Motor neuron (in vitro differentiated cells): ENCODE results near the gene TTN. TPM values are rescaled to one million over a fixed set of nuclear protein-coding genes. Genes with fewer than 3 reads are reported as not detected.

Experiments
- ATAC-seq, 8 experiments: fragments of 200-7000 bp; cut with Tn5 transposase; replicated peaks in 6 of 8; 2 replicates each; pipeline ENCODE4 v1.8.0; 2021; ENCODE audit warnings: mild to moderate bottlenecking in 8 of 8, moderate library complexity in 8 of 8
- H3K27ac ChIP-seq, 2 donors: fragments of 250-450 bp; sonication (Bioruptor Pico); 2 replicates each; pipeline ENCODE4 v1.9.0; 2021; ENCODE audit warnings: antibody characterized with exemption in 2 of 2, mild to moderate bottlenecking in 2 of 2, moderate library complexity in 1 of 2
- H3K4me1 ChIP-seq, 2 donors: fragments of 250-450 bp; sonication (Bioruptor Pico); replicated peaks in 1 of 2; 2 replicates each; pipeline ENCODE4 v1.6.1; 2021; ENCODE audit warnings: antibody characterized with exemption in 2 of 2, mild to moderate bottlenecking in 2 of 2, moderate library complexity in 1 of 2
- H3K4me3 ChIP-seq, 5 donors: fragments of 250-450 bp; sonication (Bioruptor Pico); 2 replicates each; pipeline ENCODE4 v1.9.0; 2021; ENCODE audit warnings: antibody characterized with exemption in 5 of 5, mild to moderate bottlenecking in 5 of 5, moderate library complexity in 4 of 5
- WGBS, 10 experiments: fragments of 450-650 bp; shearing (Covaris generic); methylation state at CpG; one replicate each; pipeline ENCODE4 v1.0.0; 2022; 5-methylcytosine and 5-hydroxymethylcytosine counted together
- in situ Hi-C, 9 experiments: fragments of 400-800 bp; cut with MboI; loops; one replicate each; pipeline ENCODE4 v1.15.0; 2021; ENCODE audit warnings: low sequenced_read_pairs in 9 of 9, low pct_unique_long_range_greater_than_20kb in 2 of 9; ENCODE audit not compliant: unreplicated experiment in 9 of 9
- total RNA-seq, 8 experiments: library from RNA; unstranded; fragments of 300-600 nt; gene quantifications; 2 replicates each; pipeline versions ENCODE4 v1.2.3 to v1.2.4, GENCODE V29; 2022

Gene TTN
- total RNA-seq, 8 experiments from 2014 or later, result 0.27 to 2.1 (median 0.90) TPM

DNA sequence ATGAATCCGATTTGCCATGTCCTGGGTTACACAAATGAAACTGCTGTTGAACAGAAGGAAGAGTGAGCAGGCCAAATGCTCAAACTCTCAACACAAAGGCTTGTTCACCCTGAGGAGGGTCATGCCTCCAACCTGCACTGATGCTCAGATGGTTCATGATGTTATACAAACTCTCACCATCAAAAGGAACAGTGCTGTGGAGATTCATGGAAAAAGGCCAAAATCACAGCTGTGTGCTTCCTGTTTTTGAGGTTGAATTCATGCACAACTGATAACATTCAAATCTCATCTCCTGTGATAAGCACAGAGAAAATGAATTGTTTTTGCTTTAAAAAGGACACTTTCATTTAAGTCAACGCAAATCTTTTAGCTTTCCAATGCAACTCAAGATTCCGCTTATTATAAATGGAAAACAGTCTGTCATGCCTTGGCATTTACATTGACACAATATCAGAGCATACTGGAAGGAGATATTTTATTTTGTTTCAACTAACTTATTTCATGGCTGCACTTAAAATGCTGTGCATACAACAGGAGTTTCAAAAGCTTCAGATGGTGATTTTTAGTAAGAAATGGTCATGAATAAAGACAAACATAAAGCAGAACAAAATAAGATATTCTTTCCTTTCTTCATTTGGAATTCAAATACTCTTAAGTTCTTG, 22.2 kb upstream of the TTN start:
- peaks cover 6 to 17% of the 10 kb centered on the region in 2 donors for H3K4me1 ChIP-seq
- H3K27ac ChIP-seq, result no peak overlapping the region
- ATAC-seq, result no peak
- in situ Hi-C loops, result no loop called here
- no peak overlapping the region for H3K4me3 ChIP-seq
- WGBS, 10 experiments, result 42 to 92% (median 80%) methylated on average over 1 to 3 of the region's 3 CpGs

DNA sequence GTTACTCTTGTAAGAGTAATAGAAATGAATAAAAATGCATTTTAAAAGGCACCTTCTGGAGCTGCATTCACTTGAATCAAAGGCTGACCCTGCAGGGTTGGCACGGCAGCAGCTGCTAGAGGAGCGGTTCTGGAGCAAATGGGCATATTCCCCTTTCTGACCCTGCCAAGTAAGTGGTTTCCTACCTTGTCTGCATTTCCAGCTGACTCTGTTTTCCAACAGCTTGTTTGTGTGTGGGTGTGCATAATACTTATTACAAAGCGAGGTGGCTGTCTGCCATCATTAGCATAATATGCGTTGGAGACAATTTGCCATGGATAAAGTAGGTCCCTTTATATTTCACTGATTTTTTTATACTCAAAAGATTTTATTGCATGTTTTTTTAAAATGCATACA, 21.3 kb upstream of the TTN start:
- ATAC-seq, result peak in 4 of 8 experiments; percentile 60 to 86 (median 84)
- H3K27ac ChIP-seq, result no peak overlapping the region
- 0 to 68% (median 51%) methylated on average over 1 to 4 of the region's 4 CpGs; no CpG with 5 or more reads in 2 of the 10 experiments for WGBS, 10 experiments
- in situ Hi-C loops, result no loop called here
- H3K4me3 ChIP-seq, result no peak overlapping the region
- H3K4me1 ChIP-seq, result peaks cover 6 to 17% of the 10 kb centered on the region in 2 donors

DNA sequence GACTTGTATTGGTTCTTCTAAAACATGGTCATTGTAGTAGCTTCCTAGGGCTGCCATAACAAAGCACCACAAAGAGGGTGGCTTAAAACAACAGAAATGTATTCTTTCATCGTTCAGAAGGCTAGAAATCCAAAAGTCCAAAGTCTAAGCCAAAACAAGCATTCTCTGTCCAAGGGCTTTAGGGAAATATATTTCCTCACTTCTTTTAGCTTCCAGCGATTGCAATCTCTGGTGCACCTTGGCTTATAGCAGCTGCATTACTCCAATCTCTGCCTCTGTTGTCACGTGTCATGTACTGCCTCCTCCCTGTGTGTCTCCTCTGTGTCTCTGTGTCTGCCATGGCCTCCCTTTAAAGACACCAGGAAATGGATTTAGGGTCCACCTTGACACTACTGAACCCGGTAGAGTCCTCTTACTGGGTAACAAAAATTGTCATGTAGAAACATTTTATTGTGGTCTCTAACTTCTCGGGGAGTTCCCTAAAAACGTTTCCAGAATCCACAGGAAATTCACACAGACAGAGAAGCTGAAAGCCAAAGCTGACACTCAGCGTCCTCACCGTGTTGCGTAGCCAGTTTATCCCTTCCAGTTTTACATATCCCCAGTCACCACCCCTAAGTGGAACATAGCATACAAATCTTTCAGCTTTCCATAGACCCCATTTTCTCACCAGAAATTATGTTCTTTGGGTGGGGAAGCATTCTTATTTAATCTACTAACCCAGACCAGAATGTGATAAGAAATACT, 20.7 kb upstream of the TTN start:
- 11 to 88% (median 74%) methylated on average over 3 to 9 of the region's 9 CpGs; no CpG with 5 or more reads in 1 of the 10 experiments for WGBS, 10 experiments
- peak in 4 of 8 experiments; percentile 19 to 84 (median 78) for ATAC-seq

GRCh38 chr2:178827111-178827510, 19.9 kb upstream of the TTN start:
- in situ Hi-C loops, result no loop called here
- Histone ChIP-seq H3K4me3 (no peak overlapping the region), H3K27ac (no peak overlapping the region), H3K4me1 (peaks cover 6 to 17% of the 10 kb centered on the region in 2 donors)
- no peak for ATAC-seq
- WGBS, 10 experiments, result 10 to 80% (median 42%) methylated on average over 1 of the region's 1 CpG; no CpG with 5 or more reads in 2 of the 10 experiments

More for the DNA sequence above, 20.7 kb upstream of the TTN start:
- in situ Hi-C loops, result no loop called here
- Histone ChIP-seq H3K27ac (no peak overlapping the region), H3K4me1 (peaks cover 6 to 17% of the 10 kb centered on the region in 2 donors), H3K4me3 (no peak overlapping the region)

DNA sequence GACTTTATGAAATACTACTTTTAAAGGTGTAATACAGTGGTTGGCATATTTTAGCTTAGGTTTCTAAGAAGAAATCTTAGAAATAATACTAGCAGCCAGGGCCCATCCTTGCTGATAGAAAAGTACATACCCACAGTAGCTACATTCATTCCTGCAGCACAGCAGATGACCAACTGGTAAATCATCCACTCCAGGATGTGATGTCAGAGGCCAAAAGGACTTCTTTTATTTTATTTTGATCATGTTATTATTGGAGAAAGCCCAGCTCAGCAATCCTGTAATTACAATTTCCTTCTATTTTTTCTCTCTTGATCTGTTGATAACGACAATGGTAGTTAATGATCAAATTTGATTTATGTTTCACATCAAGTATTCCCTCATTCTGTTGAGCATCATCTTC, 18.0 kb upstream of the TTN start:
- in situ Hi-C loops, result no loop called here
- H3K27ac ChIP-seq, result no peak overlapping the region
- 0 to 100% (median 24%) methylated on average over 1 of the region's 1 CpG; no CpG with 5 or more reads in 4 of the 10 experiments for WGBS, 10 experiments
- ATAC-seq, result no peak
- peaks cover 6 to 11% of the 10 kb centered on the region in 2 donors for H3K4me1 ChIP-seq
- H3K4me3 ChIP-seq, result no peak overlapping the region

DNA sequence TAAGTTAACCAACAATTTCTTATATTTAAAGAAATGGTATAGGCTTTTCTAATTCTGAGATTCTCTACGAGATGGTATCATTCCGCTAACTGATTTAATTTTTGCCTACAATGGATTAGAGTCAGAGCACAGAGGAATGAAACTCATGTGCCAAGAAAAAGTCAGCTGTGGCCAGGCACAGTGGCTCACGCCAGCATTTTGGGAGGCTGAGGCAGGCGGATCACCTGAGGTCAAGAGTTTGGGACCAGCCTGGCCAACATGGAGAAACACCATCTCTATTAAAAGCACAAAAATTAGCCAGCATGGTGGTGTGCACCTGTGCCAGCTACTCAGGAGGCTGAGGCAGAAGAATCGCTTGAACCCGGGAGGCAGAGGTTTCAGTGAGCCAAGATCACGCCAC, 17.0 kb upstream of the TTN start:
- ATAC-seq, result no peak
- 65 to 100% (median 90%) methylated on average over 2 to 7 of the region's 7 CpGs; no CpG with 5 or more reads in 3 of the 10 experiments for WGBS, 10 experiments
- in situ Hi-C loops, result no loop called here
- H3K4me1 ChIP-seq, result peaks cover 4 to 6% of the 10 kb centered on the region in 2 donors
- H3K27ac ChIP-seq, result no peak overlapping the region
- no peak overlapping the region for H3K4me3 ChIP-seq

DNA sequence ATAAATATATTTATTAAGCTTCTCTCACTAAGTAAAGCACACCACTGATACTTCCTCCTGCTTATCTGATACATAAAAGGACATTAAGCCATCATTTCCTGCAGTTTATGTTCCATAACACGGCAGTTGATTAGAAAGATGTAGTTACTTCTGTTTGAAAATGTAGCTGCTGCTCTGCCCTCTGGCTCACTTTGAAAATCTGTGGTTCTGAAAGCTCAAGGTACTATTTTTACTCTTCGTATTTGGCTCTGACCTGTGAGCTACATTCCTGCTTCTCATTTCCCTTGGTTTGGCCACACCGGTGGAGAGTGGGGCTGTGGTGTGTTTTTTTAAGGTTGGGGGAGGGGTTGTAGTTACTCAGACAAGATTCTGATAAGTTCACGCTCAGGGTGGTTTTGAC, 12.8 kb upstream of the TTN start:
- ATAC-seq, result no peak
- Histone ChIP-seq H3K4me1 (no peaks in the 10 kb centered on the region), H3K4me3 (no peak overlapping the region), H3K27ac (no peak overlapping the region)
- in situ Hi-C loops, result no loop called here
- 35 to 80% (median 64%) methylated on average over 1 to 4 of the region's 4 CpGs for WGBS, 10 experiments

GRCh38 chr2:178819147-178819875, 12.1 kb upstream of the TTN start:
- in situ Hi-C loops, result no loop called here
- H3K4me1 ChIP-seq, result no peaks in the 10 kb centered on the region
- no peak overlapping the region for H3K4me3 ChIP-seq
- no peak for ATAC-seq
- 71 to 100% (median 100%) methylated on average over 1 of the region's 1 CpG; no CpG with 5 or more reads in 1 of the 10 experiments for WGBS, 10 experiments
- H3K27ac ChIP-seq, result no peak overlapping the region

GRCh38 chr2:178811901-178812300, 4.7 kb upstream of the TTN start:
- in situ Hi-C loops, result no loop called here
- Histone ChIP-seq H3K4me3 (no peak overlapping the region), H3K4me1 (no peaks in the 10 kb centered on the region), H3K27ac (no peak overlapping the region)
- ATAC-seq, result no peak
- 25 to 100% (median 75%) methylated on average over 1 to 2 of the region's 2 CpGs; no CpG with 5 or more reads in 1 of the 10 experiments for WGBS, 10 experiments

DNA sequence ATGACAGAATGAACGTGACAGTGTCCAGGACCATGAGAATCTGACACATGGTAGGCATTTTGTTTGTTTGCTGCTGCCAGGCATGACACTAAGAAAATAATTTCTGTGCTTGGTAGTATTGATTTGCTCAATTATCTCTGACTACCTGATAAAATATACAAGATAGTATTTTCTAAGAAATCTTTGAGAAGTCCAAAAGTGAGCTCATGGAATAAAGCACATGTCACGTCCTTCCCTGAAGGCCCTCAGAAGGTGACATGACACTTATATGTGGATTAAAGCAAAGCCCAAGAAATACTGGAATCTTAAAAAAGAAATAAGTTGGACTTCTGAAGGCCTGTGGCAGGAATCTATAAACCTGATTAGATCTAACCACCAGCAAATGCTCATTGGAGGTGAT, 3.8 kb upstream of the TTN start:
- no peak overlapping the region for H3K4me3 ChIP-seq
- in situ Hi-C loops, result no loop called here
- H3K4me1 ChIP-seq, result no peaks in the 10 kb centered on the region
- WGBS, 10 experiments, result 31 to 90% (median 61%) methylated on average over 1 to 2 of the region's 2 CpGs; no CpG with 5 or more reads in 1 of the 10 experiments
- ATAC-seq, result no peak
- no peak overlapping the region for H3K27ac ChIP-seq

DNA sequence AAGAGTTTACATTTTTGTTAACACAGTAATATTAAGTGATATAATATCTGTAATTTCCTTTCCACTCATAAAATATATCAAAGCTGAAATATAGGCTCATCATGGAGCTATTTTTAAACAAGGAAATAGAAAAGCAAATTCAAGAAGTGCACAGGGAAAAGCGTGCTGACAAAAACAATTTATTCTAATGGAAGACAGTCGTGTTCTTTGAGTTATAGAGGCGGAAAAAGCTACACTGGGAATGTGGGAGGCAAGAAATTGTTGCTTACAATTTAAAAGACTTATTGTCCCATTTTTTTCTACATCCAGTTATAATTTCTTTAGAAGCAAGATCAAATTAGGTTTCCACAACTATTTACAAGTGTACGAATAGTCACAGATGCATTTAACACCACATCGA, 3.2 kb upstream of the TTN start:
- Histone ChIP-seq H3K27ac (no peak overlapping the region), H3K4me1 (no peaks in the 10 kb centered on the region), H3K4me3 (no peak overlapping the region)
- 39 to 98% (median 88%) methylated on average over 3 to 5 of the region's 5 CpGs; no CpG with 5 or more reads in 1 of the 10 experiments for WGBS, 10 experiments
- in situ Hi-C loops, result no loop called here
- no peak for ATAC-seq

- WGBS, 10 experiments, result 100% methylated on average over 1 of the region's 1 CpG; no CpG with 5 or more reads in 3 of the 10 experiments
Observed at GRCh38 chr2:178806543-178806942, 680 bp downstream of the TTN start.

DNA sequence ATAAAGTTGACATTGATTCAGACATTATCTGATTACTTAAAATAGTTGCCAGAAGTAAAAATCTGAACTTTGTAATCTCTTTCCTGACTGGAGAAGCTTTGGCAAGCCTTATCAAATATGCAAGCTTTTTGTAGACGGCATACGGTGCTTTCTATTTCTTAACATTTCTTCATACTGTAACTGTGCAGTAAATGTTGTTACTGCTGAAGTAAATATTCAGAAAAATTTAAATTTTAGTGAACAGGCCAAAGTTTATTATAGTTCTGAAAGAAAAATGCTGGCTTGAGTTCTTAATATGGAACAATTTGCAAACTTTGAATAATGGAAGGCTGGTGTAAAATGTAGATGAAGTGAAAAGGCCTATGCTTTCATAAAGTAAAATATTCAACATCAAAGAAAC, 1.8 kb downstream of the TTN start:
- in situ Hi-C loops, result no loop called here
- WGBS, 10 experiments, result 0 to 96% (median 90%) methylated on average over 2 of the region's 2 CpGs; no CpG with 5 or more reads in 1 of the 10 experiments

More at GRCh38 chr2:178806543-178806942, 680 bp downstream of the TTN start:
- in situ Hi-C loops, result no loop called here
- ATAC-seq, result no peak
- Histone ChIP-seq H3K27ac (no peak overlapping the region), H3K4me1 (no peaks in the 10 kb centered on the region), H3K4me3 (no peak overlapping the region)

More for the DNA sequence above, 1.8 kb downstream of the TTN start:
- Histone ChIP-seq H3K4me1 (no peaks in the 10 kb centered on the region), H3K27ac (no peak overlapping the region), H3K4me3 (no peak overlapping the region)
- ATAC-seq, result peak in 3 of 8 experiments; percentile 72 to 80 (median 78)
